HG03432 (cell line): ENCODE data around the gene TUT4.
"Not testable (repeated sequence)": the region's sequence is repeated elsewhere in the genome, so short reads cannot be mapped to it uniquely, and the experiment has no call there.

Source experiments
- ATAC-seq: cut with Tn5 transposase; IDR thresholded peaks from one replicate; pipeline ENCODE4 v1.9.1; 2021; ENCODE audit warnings: mild to moderate bottlenecking, moderate library complexity; ENCODE audit not compliant: unreplicated experiment

The TUT4 gene, protein sequence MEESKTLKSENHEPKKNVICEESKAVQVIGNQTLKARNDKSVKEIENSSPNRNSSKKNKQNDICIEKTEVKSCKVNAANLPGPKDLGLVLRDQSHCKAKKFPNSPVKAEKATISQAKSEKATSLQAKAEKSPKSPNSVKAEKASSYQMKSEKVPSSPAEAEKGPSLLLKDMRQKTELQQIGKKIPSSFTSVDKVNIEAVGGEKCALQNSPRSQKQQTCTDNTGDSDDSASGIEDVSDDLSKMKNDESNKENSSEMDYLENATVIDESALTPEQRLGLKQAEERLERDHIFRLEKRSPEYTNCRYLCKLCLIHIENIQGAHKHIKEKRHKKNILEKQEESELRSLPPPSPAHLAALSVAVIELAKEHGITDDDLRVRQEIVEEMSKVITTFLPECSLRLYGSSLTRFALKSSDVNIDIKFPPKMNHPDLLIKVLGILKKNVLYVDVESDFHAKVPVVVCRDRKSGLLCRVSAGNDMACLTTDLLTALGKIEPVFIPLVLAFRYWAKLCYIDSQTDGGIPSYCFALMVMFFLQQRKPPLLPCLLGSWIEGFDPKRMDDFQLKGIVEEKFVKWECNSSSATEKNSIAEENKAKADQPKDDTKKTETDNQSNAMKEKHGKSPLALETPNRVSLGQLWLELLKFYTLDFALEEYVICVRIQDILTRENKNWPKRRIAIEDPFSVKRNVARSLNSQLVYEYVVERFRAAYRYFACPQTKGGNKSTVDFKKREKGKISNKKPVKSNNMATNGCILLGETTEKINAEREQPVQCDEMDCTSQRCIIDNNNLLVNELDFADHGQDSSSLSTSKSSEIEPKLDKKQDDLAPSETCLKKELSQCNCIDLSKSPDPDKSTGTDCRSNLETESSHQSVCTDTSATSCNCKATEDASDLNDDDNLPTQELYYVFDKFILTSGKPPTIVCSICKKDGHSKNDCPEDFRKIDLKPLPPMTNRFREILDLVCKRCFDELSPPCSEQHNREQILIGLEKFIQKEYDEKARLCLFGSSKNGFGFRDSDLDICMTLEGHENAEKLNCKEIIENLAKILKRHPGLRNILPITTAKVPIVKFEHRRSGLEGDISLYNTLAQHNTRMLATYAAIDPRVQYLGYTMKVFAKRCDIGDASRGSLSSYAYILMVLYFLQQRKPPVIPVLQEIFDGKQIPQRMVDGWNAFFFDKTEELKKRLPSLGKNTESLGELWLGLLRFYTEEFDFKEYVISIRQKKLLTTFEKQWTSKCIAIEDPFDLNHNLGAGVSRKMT (N-terminal part only)

GRCh38 chr1:52552505-52553361 lies at the start of gene TUT4:
Gene TUT4 (minus strand): TSS chr1:52553092. CDS start chr1:52526280, 26,812 bp downstream.
- ATAC-seq = peak; percentile 43

DNA sequence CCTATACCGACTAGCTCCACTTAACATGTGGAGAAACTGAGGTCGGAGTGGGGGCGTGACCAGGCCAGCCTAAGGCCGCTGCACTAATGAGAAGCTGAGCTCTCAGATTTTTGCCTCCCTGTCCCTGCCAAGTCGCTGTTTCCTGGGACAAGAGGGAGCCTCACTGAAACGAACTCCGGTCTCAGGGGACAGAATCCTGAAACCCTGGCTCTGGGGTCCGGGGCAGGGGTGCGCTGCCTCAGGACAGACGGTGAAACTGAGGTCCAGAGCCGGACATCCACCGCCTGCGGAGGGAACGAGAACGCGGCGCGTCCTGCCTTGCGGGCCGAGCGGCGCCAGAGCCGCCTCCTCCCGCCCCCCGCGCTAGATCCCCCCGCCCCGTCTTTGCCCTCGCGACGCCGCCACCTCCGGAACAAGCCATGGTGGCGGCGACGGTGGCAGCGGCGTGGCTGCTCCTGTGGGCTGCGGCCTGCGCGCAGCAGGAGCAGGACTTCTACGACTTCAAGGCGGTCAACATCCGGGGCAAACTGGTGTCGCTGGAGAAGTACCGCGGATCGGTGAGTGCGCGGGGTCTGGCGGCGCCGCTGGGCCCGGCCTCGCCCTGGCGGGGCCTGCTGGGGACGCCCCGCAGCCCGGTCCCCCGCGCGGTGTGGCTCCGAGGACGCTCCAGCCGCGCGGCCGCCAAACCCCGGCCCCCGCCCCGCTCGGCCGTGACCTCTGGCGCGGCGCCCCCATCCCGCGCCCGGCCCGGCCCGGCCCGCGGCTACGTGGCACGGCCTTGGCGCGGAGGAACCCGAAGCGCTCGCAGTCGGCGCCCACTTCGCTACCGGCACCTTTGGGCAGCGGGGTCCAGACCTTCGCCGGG lies 49.3 kb upstream of the TUT4 start, which contains the start of gene GPX7:
TSS of gene GPX7 (plus strand) at position 381 of the 865 bp plus-strand sequence. CDS start at position 420, 39 bp downstream.
- peak; percentile 38 for ATAC-seq

DNA sequence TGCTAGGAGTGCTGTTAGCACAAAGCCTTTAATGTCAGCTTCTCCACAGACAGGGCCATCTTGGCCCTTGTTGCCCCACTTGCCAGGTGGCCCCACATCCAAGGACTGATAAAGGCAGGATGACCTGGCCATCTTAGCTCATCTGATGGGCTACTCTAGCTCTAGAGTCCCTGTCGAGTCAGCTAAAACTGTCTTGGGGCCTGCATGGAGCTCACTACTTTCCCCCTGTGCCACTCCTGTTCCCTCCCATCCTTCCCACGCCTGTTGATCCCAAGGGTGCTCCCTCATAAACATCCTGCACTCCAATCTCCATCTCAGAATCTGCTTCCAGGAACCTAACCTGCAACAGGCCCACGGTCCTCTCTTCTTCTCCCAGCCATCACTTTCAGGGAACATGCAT lies 48.6 kb upstream of the TUT4 start:
- ATAC-seq = no peak

DNA sequence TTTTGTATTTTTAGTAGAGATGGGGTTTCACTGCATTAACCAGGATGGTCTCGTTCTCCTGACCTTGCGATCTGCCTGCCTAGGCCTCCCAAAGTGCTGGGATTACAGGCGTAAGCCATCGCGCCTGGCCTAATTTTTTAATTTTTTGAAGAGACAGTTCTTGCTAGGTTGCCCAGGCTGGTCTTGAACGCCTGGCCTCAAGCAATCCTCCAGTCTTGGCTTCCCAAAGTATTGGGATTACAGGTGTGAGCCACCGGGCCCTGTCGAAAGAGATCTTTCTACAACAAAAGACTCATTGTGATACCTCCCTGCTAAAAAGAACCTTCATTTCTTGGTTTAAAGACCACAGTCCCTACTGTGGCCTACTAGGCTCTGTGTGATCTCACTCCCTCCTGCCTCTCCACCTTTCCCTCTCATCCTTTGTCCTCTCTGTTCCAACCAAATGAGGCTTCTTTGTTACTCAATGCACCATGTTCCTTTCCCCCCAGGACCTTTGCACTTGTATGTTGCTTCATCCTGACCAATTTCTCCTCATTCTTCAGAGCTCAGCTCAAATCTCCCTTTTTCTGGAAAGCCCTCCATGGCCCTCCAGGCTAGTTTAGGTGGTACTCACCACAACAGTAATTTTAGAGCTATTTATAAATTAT lies 47.8 kb upstream of the TUT4 start:
- ATAC-seq = no peak

GRCh38 chr1:52599236-52599635 lies 46.3 kb upstream of the TUT4 start:
- ATAC-seq = no peak

DNA sequence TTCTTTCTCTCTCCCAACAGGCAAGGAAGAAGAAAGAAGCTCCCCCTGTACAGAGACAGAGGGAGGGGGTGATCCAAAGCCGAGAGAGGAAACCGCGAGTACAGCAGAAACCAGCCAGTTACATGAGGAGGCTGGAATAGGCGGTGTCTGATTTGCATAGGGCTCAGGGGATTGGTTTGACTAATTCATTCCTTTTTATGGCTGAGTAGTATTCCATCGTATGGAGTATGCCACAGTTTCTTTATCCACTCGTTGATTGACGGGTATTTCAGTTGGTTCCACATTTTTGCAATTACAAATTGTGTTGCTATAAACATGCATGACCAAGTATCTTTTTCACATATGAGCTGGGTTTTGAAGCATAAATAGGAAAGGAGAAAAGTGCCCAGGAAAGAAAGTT lies 45.8 kb upstream of the TUT4 start:
- no peak for ATAC-seq

DNA sequence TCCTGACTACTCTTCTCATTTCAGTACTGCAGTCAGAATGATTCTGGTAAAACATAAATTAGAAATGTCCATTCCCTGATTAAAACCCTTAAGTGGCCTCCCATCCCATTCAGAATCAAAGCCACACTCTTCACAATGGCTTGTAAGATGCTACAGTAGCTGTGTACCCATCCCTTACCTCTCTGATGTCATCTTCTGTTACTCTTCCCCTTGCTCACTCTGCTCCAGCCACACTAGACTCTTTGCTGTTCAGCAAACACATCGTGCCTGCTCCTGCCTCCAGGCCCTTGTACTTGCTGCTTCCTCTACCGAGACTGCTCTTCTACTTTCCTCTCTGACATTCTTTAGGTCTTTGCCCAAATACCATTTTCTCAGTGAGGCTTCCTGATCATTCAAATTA lies 45.0 kb upstream of the TUT4 start:
- no peak for ATAC-seq

GRCh38 chr1:52595061-52595460 lies 42.2 kb upstream of the TUT4 start:
- no peak for ATAC-seq

- no peak for ATAC-seq
These were observed 40.6 kb upstream of the TUT4 start for GRCh38 chr1:52593495-52593894.

DNA sequence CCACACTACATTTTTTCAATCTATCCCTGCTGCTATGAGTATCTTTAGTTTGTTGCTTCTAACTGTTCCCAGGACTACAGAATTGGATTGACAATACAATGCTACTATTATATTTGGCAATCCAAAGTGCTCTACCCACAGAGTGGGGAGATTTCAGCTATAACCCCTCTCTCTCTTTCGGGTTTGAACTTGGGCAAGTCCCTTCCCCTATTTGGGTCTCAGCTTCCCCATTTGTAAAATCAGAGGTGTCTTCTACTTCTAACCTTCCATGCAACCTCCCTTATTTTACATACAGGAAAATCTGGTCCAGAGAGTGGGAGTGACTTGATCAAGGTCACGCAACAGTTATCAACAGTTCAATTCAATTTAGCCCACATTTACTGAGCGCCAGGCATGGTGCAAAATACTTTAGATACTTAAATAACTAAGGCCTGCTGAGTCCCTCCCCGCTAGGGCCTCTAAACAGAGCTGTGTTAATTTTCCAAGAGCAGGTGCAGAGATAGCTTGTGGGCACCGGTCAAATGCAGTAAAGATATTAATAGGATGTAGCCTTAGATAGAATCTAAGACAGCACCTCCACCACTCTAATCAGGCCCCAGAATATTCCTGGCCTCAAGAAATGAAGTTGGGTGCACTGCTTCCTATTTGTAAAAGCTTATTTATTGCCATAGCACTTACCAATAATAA lies 39.9 kb upstream of the TUT4 start:
- ATAC-seq = no peak

- no peak for ATAC-seq
These were observed 37.4 kb upstream of the TUT4 start for GRCh38 chr1:52590266-52590665.

DNA sequence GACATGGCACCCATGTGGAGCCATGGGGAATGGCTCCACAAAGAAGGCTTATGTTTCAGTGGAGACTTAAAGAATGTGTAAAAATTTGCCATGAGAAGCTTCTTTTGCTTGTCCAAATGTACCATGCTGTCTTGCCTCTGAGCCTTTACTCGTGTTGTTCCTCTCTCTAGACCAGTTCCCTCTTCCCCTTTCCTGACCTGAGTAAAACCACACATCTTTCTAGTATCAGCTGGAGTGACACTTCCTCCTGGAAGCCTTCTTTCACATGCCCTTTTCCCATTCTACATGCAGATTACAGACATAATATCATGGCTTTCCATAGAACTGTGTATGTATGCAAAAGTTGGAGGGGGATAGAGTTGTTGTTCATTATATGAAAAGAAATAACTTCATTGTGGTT lies 35.6 kb upstream of the TUT4 start:
- no peak for ATAC-seq

- ATAC-seq = no peak
These were observed 35.1 kb upstream of the TUT4 start for GRCh38 chr1:52588027-52588426.

- no peak for ATAC-seq
These were observed 32.6 kb upstream of the TUT4 start for GRCh38 chr1:52585474-52585873.

GRCh38 chr1:52582116-52582696 lies 29.3 kb upstream of the TUT4 start:
- ATAC-seq = no peak

DNA sequence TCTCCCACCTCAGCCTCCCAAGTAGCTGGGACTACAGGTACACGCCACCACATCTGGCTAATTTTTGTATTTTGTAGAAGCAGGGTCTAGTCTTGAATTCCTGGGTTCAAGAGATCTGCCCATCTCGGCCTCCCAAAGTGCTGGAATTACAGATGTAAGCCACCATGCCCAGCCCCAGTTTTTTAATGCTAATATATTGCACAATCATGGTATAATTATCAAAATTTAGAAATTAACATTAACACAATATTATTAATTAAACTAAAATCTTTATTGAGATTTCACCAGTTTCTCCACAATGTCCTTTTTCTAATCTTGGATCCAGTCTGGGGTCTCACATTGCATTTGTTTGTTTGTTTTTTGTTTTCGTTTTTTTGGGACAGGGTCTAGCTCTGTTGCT lies 27.4 kb upstream of the TUT4 start:
- ATAC-seq = no peak

DNA sequence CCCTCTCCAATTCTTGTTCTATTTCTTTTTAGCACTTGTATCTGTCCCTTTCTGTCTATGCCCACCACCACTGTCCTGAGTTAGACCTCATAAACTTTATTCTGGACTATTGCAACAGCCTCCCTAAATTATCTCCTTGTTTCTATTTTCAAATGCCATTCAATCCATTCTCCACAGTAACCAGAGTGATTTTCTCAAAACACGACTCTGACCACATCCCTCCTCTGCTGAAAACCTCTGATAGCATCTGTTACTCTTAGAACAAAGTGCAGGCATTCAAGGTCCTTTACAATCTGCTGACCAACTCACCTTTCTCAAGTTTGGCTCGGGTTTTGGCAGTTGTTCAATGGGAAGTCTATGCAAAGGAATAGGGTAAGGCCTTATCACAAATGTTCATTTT lies 26.5 kb upstream of the TUT4 start:
- no peak for ATAC-seq

DNA sequence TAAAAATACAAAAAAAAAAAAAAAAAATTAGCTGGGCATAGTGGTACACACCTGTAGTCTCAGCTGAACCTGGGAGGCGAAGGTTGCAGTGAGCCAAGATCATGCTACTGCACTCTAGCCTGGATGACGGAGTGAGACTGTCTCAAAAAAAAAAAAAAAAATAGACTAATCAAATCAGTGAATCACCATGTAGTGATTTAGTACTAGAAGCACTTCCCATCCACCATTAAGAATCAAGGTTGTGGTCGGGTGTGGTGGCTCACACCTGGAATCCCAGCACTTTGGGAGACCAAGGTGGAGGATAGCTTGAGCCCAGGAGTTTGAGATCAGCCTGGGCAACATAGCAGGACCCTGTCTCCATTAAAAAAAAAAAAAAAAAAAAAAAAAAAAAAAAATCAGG lies 25.2 kb upstream of the TUT4 start:
- not testable (repeated sequence) for ATAC-seq
